Muscle of leg (tissue), 11 donors: ENCODE results near the gene FHIT. TPM values are rescaled to one million over a fixed set of nuclear protein-coding genes. Genes with fewer than 3 reads are reported as not detected.
A peak's percentile ranks its signal among the peaks of the same experiment; 100 is the strongest.

Experiments used
- DNase-seq: peaks from one replicate; pipeline ENCODE4 v3.0.0; 2013
- H3K27ac ChIP-seq: one replicate; pipeline ENCODE4 v1.5.1; 2013; ENCODE audit warnings: mild to moderate bottlenecking, low read length, control low read depth
- H3K27me3 ChIP-seq: one replicate; pipeline ENCODE4 v1.6.1; 2013; ENCODE audit warnings: low read length; ENCODE audit not compliant: control insufficient read depth, insufficient read depth
- H3K36me3 ChIP-seq: one replicate; pipeline ENCODE4 v1.6.1; 2013; ENCODE audit warnings: low read length; ENCODE audit not compliant: control insufficient read depth, insufficient read depth
- H3K4me1 ChIP-seq: one replicate; pipeline ENCODE4 v1.6.1; 2013; ENCODE audit warnings: low read length; ENCODE audit not compliant: control insufficient read depth, insufficient read depth
- H3K4me3 ChIP-seq: one replicate; pipeline ENCODE4 v1.5.1; 2013; ENCODE audit warnings: low read length, control low read depth
- H3K9me3 ChIP-seq: replicated peaks from 2 replicates; pipeline ENCODE4 v1.6.1; 2013; ENCODE audit warnings: low read depth, low read length; ENCODE audit not compliant: control insufficient read depth
- WGBS: methylation state at CpG from one replicate; pipeline ENCODE4 v1.1.5; 2013; ENCODE audit warnings: missing lambda C conversion rate; ENCODE audit not compliant: insufficient coverage; 5-methylcytosine and 5-hydroxymethylcytosine counted together
- polyA plus RNA-seq, 8 donors: library from polyadenylated mRNA; unstranded; fragments of 120-200 nt; gene quantifications; one replicate each; pipeline versions ENCODE4 v1.2.1 to v1.2.3, GENCODE V29; 2013; ENCODE audit warnings: inconsistent platforms in 1 of 8, low replicate concordance in 1 of 8; ENCODE audit not compliant: insufficient read length in 8 of 8, insufficient read depth in 1 of 8
- total RNA-seq: library from RNA; stranded (reverse); fragments of 120-200 nt; gene quantifications from one replicate; pipeline ENCODE4 v1.2.4, GENCODE V29; 2013

The FHIT gene
- total and polyA plus RNA-seq, 9 donors, result 4.1 to 8.0 (median 5.3) TPM

DNA sequence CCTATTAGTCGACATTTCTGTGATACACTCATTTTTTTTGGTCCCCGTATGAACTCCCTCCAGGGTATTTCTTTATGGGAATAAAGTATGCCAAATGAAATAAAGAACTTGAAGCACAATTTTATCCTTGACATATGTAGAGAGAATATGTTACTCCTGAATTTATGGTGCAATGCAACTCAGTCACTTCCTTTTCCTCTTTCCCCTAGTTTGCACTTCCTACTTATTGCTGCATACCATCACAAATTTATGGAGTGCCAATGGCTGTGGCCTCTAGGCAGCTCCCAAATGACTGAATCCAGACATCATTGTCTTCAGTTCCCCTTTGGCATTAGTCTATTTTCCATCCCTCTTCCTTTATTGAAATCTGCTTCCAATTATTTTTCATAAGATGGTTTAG lies 403.5 kb downstream of the FHIT start:
- Histone ChIP-seq H3K4me3 (no peak overlapping the region), H3K27ac (no peak overlapping the region), H3K4me1 (no peaks in the 10 kb centered on the region), H3K9me3 (peaks cover 2% of the 10 kb centered on the region), H3K27me3 (no peaks in the 10 kb centered on the region), H3K36me3 (no peaks in the 10 kb centered on the region)
- no CpG with 5 or more reads among the region's 2 CpGs for WGBS
- DNase-seq, result peak; percentile 13

DNA sequence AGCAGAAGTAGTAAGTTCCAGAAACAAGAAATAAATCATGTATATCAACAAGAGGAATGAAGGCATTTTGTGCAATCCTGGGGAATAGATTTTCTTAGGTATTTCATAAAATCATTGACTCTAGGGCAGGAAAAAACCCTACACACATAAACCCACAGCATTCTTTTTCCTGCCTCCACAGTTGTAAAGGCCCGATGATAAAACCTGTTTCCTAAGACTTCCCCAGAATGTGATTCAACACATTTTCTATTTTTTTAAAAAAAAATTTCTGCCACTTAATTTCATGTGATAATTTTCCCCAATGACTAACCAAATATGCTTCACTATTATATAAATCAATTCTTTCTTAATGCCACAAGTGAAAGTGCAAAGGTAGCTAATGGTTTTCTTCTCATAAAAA lies 407.0 kb downstream of the FHIT start:
- Histone ChIP-seq H3K4me3 (no peak overlapping the region), H3K36me3 (no peaks in the 10 kb centered on the region), H3K27me3 (no peaks in the 10 kb centered on the region), H3K9me3 (no peaks in the 10 kb centered on the region), H3K4me1 (no peaks in the 10 kb centered on the region), H3K27ac (no peak overlapping the region)
- DNase-seq, result no peak
- WGBS, result 71% methylated on average over 1 of the region's 1 CpG

DNA sequence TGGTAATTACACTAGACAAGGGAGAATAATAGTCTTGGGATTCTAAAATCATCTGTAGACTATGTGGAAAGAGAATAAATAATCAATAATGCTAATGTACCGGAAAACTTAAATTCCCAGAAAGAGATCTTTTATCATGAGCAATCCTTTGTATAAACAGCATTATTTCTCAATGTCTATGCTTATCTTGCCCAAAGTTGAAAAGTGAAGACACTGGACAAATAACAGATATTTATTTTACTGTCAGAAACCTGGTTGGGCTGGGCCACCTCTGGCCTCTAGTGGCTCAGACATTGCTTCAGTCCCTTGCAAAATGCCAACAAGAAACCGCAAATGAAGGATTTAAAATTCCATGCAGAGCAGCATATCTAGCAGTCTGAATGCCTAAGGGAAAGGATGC lies 409.9 kb downstream of the FHIT start:
- H3K27me3 ChIP-seq, result no peaks in the 10 kb centered on the region
- H3K4me1 ChIP-seq, result no peaks in the 10 kb centered on the region
- H3K4me3 ChIP-seq, result no peak overlapping the region
- 80% methylated on average over 1 of the region's 2 CpGs for WGBS
- H3K36me3 ChIP-seq, result no peaks in the 10 kb centered on the region
- no peaks in the 10 kb centered on the region for H3K9me3 ChIP-seq
- no peak for DNase-seq
- H3K27ac ChIP-seq, result no peak overlapping the region

DNA sequence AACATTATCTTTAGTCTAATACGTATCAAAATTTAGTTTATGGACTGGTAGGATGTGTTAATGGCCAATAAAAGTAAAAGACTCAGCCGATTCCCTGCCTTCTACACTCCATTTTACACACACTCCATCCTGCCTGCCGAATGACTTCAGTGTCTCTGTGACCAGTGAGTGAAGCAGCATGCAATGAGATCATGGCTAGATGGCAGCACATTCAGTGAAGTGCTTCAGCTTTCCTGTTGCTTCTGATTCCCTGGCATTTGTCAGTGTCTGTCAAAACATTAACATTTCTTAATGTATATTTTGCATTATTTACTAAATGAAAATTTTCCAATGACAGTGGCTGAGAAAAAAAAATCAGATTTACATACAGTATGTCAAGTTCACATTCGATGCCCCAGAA lies 412.0 kb downstream of the FHIT start:
- H3K27me3 ChIP-seq, result no peaks in the 10 kb centered on the region
- no peak overlapping the region for H3K4me3 ChIP-seq
- no CpG with 5 or more reads among the region's 4 CpGs for WGBS
- peak; percentile 42 for DNase-seq
- H3K4me1 ChIP-seq, result no peaks in the 10 kb centered on the region
- no peaks in the 10 kb centered on the region for H3K9me3 ChIP-seq
- no peaks in the 10 kb centered on the region for H3K36me3 ChIP-seq
- H3K27ac ChIP-seq, result no peak overlapping the region

- H3K4me3 ChIP-seq, result no peak overlapping the region
- WGBS, result no CpG with 5 or more reads among the region's 5 CpGs
Observed at GRCh38 chr3:60835796-60836195, 415.5 kb downstream of the FHIT start.

GRCh38 chr3:60829058-60829457 lies 422.2 kb downstream of the FHIT start:
- 100% methylated on average over 1 of the region's 1 CpG for WGBS
- H3K27me3 ChIP-seq, result no peaks in the 10 kb centered on the region
- H3K9me3 ChIP-seq, result no peaks in the 10 kb centered on the region
- no peaks in the 10 kb centered on the region for H3K4me1 ChIP-seq
- H3K36me3 ChIP-seq, result no peaks in the 10 kb centered on the region
- no peak overlapping the region for H3K4me3 ChIP-seq
- no peak for DNase-seq
- no peak overlapping the region for H3K27ac ChIP-seq

More at GRCh38 chr3:60835796-60836195, 415.5 kb downstream of the FHIT start:
- Histone ChIP-seq H3K9me3 (no peaks in the 10 kb centered on the region), H3K36me3 (no peaks in the 10 kb centered on the region), H3K27ac (no peak overlapping the region), H3K27me3 (no peaks in the 10 kb centered on the region), H3K4me1 (no peaks in the 10 kb centered on the region)
- no peak for DNase-seq

- H3K9me3 ChIP-seq, result no peaks in the 10 kb centered on the region
- H3K4me1 ChIP-seq, result no peaks in the 10 kb centered on the region
- H3K27ac ChIP-seq, result no peak overlapping the region
- DNase-seq, result no peak
- no peaks in the 10 kb centered on the region for H3K36me3 ChIP-seq
- no peak overlapping the region for H3K4me3 ChIP-seq
- WGBS, result no CpG with 5 or more reads among the region's 1 CpG
- no peaks in the 10 kb centered on the region for H3K27me3 ChIP-seq
Observed at GRCh38 chr3:60827666-60828065, 423.6 kb downstream of the FHIT start.

- WGBS, result 75% methylated on average over 6 of the region's 6 CpGs
- H3K27ac ChIP-seq, result no peak overlapping the region
- no peaks in the 10 kb centered on the region for H3K27me3 ChIP-seq
- no peaks in the 10 kb centered on the region for H3K9me3 ChIP-seq
- H3K4me1 ChIP-seq, result no peaks in the 10 kb centered on the region
- no peaks in the 10 kb centered on the region for H3K36me3 ChIP-seq
- H3K4me3 ChIP-seq, result no peak overlapping the region
- DNase-seq, result no peak
Observed at GRCh38 chr3:60826511-60826910, 424.7 kb downstream of the FHIT start.

GRCh38 chr3:60812502-60812901 lies 438.8 kb downstream of the FHIT start:
- H3K9me3 ChIP-seq, result no peaks in the 10 kb centered on the region
- no peak for DNase-seq
- no peak overlapping the region for H3K4me3 ChIP-seq
- no peak overlapping the region for H3K27ac ChIP-seq
- no peaks in the 10 kb centered on the region for H3K36me3 ChIP-seq
- H3K27me3 ChIP-seq, result no peaks in the 10 kb centered on the region
- 83% methylated on average over 2 of the region's 2 CpGs for WGBS
- no peaks in the 10 kb centered on the region for H3K4me1 ChIP-seq

DNA sequence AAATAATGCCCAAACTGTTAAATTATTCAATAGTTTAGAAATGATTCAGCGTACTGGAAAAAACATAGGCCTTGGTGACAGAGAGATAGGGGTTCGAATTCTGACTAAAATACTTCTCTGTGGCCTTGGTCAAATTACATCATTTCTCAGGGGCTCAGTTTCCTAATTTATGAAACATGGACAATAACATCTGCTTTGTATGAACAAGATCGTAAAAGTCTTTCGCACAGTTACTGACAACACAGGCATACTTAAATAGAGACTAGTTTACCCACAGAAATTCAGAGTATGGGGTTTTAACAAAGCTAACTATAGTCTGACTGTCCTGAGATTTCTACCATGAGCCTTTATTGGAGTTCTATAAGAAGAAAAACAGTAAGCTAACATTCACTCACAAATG lies 440.4 kb downstream of the FHIT start:
- Histone ChIP-seq H3K4me1 (no peaks in the 10 kb centered on the region), H3K4me3 (no peak overlapping the region), H3K27me3 (no peaks in the 10 kb centered on the region), H3K36me3 (no peaks in the 10 kb centered on the region), H3K27ac (no peak overlapping the region), H3K9me3 (no peaks in the 10 kb centered on the region)
- WGBS, result no CpG with 5 or more reads among the region's 4 CpGs
- no peak for DNase-seq

- WGBS, result no CpG with 5 or more reads among the region's 4 CpGs
- DNase-seq, result peak; percentile 36
Observed at GRCh38 chr3:60809857-60810610, 441.2 kb downstream of the FHIT start.

More at GRCh38 chr3:60809857-60810610, 441.2 kb downstream of the FHIT start:
- no peaks in the 10 kb centered on the region for H3K4me1 ChIP-seq
- no peaks in the 10 kb centered on the region for H3K27me3 ChIP-seq
- no peak overlapping the region for H3K4me3 ChIP-seq
- no peak overlapping the region for H3K27ac ChIP-seq
- H3K9me3 ChIP-seq, result no peaks in the 10 kb centered on the region
- no peaks in the 10 kb centered on the region for H3K36me3 ChIP-seq
